ENCODE measurements around the gene ETS2. TPM values are rescaled to one million over a fixed set of nuclear protein-coding genes. Genes with fewer than 3 reads are reported as not detected.
"Not testable (repeated sequence)": the region's sequence is repeated elsewhere in the genome, so short reads cannot be mapped to it uniquely, and the experiment has no call there.

Gene ETS2
- total RNA-seq, 1 experiment from 2014 or later: 20.8 TPM

- no peak for DNase-seq (ENCODE audit: low read depth)
- in situ Hi-C loops (cut with HindIII; ENCODE audit: low pct_unique_long_range_greater_than_20kb, low sequenced_read_pairs): no loop called here
Observed at GRCh38 chr21:38825269-38825668, 19.5 kb downstream of the ETS2 start.

GRCh38 chr21:38825921-38826320 lies 20.2 kb downstream of the ETS2 start:
- DNase-seq (ENCODE audit: low read depth): no peak
- in situ Hi-C loops (cut with HindIII; ENCODE audit: low pct_unique_long_range_greater_than_20kb, low sequenced_read_pairs): no loop called here

- in situ Hi-C loops (cut with HindIII; ENCODE audit: low pct_unique_long_range_greater_than_20kb, low sequenced_read_pairs); DNase-seq (ENCODE audit: low read depth): not testable (repeated sequence)
Observed at GRCh38 chr21:38828111-38828510, 22.4 kb downstream of the ETS2 start.

GRCh38 chr21:38830671-38831525 lies 25.2 kb downstream of the ETS2 start:
- in situ Hi-C loops (cut with HindIII; ENCODE audit: low pct_unique_long_range_greater_than_20kb, low sequenced_read_pairs): no loop called here
- no peak for DNase-seq (ENCODE audit: low read depth)

- peak; percentile 89 for DNase-seq (ENCODE audit: low read depth)
- in situ Hi-C loops (cut with HindIII; ENCODE audit: low pct_unique_long_range_greater_than_20kb, low sequenced_read_pairs): no loop called here
Observed at GRCh38 chr21:38831526-38832467, 26.1 kb downstream of the ETS2 start.

- in situ Hi-C loops (cut with HindIII; ENCODE audit: low pct_unique_long_range_greater_than_20kb, low sequenced_read_pairs): no loop called here
- no peak for DNase-seq (ENCODE audit: low read depth)
Observed at GRCh38 chr21:38832664-38833063, 26.9 kb downstream of the ETS2 start.

- in situ Hi-C loops (cut with HindIII; ENCODE audit: low pct_unique_long_range_greater_than_20kb, low sequenced_read_pairs): no loop called here
- DNase-seq (ENCODE audit: low read depth): no peak
Observed at GRCh38 chr21:38833117-38833516, 27.4 kb downstream of the ETS2 start.

GRCh38 chr21:38834725-38835124 lies 29.0 kb downstream of the ETS2 start:
- in situ Hi-C loops (cut with HindIII; ENCODE audit: low pct_unique_long_range_greater_than_20kb, low sequenced_read_pairs): no loop called here

GRCh38 chr21:38837806-38838461 lies 32.2 kb downstream of the ETS2 start:
- no peak for DNase-seq (ENCODE audit: low read depth)
- in situ Hi-C loops (cut with HindIII; ENCODE audit: low pct_unique_long_range_greater_than_20kb, low sequenced_read_pairs): no loop called here

More at GRCh38 chr21:38834725-38835124, 29.0 kb downstream of the ETS2 start:
- no peak for DNase-seq (ENCODE audit: low read depth)

- DNase-seq (ENCODE audit: low read depth): no peak
- in situ Hi-C loops (cut with HindIII; ENCODE audit: low pct_unique_long_range_greater_than_20kb, low sequenced_read_pairs): no loop called here
Observed at GRCh38 chr21:38838598-38839327, 33.0 kb downstream of the ETS2 start.

GRCh38 chr21:38839328-38840286 lies 33.9 kb downstream of the ETS2 start:
- DNase-seq (ENCODE audit: low read depth): no peak

GRCh38 chr21:38840456-38841300 lies 34.9 kb downstream of the ETS2 start:
- no peak for DNase-seq (ENCODE audit: low read depth)
- in situ Hi-C loops (cut with HindIII; ENCODE audit: low pct_unique_long_range_greater_than_20kb, low sequenced_read_pairs): no loop called here

More at GRCh38 chr21:38839328-38840286, 33.9 kb downstream of the ETS2 start:
- in situ Hi-C loops (cut with HindIII; ENCODE audit: low pct_unique_long_range_greater_than_20kb, low sequenced_read_pairs): no loop called here

GRCh38 chr21:38841472-38841871 lies 35.7 kb downstream of the ETS2 start:
- in situ Hi-C loops (cut with HindIII; ENCODE audit: low pct_unique_long_range_greater_than_20kb, low sequenced_read_pairs): no loop called here
- no peak for DNase-seq (ENCODE audit: low read depth)

GRCh38 chr21:38842079-38842478 lies 36.4 kb downstream of the ETS2 start:
- DNase-seq (ENCODE audit: low read depth): no peak
- in situ Hi-C loops (cut with HindIII; ENCODE audit: low pct_unique_long_range_greater_than_20kb, low sequenced_read_pairs): no loop called here

- no peak for DNase-seq (ENCODE audit: low read depth)
- in situ Hi-C loops (cut with HindIII; ENCODE audit: low pct_unique_long_range_greater_than_20kb, low sequenced_read_pairs): no loop called here
Observed at GRCh38 chr21:38843379-38843778, 37.6 kb downstream of the ETS2 start.

Measured in Caki2 (cell line).